K562 (cell line): ENCODE measurements around the gene AGMO. TPM values are rescaled to one million over a fixed set of nuclear protein-coding genes. Genes with fewer than 3 reads are reported as not detected.

Experiments
- ATAC-seq: fragments of 200-7000 bp; cut with Tn5 transposase; 3 replicates; pipeline ENCODE4 v1.9.1; 2020; ENCODE audit warnings: moderate library complexity
- BruUV-seq: library from RNA; stranded (reverse); fragments of 400-500 nt; replicated peaks from 2 replicates; lab custom pipeline; 2021; lab: Mats Ljungman, UMichigan
- CTCF ChIA-PET: fragments of 300-600 bp; formaldehyde crosslinking; extraction: SDS; loops from one replicate; lab custom pipeline; 2021; ENCODE audit warnings: low intra/inter-chr PET ratio; lab: Yijun Ruan, JAX
- POLR2A ChIA-PET: fragments of 300-600, 350-650 bp; sonication (Branson Sonifier 250); formaldehyde crosslinking; extraction: SDS; loops from one replicate; lab custom pipeline; 2021; ENCODE audit warnings: antibody characterized with exemption, inconsistent platforms; lab: Yijun Ruan, JAX
- DNase-seq, 4 experiments: peaks; one replicate each; pipeline versions ENCODE4 v3.0.0 to v3.0.0-alpha.2; 2011 to 2018; ENCODE audit warnings: low spot score in 3 of 4, mixed read lengths in 3 of 4; ENCODE audit errors: extremely low read depth in 1 of 4
- FAIRE-seq: peaks from 2 replicates; lab custom pipeline; 2011; peaks lifted over from hg19 to GRCh38; lab: Jason Lieb, UNC
- H2AFZ ChIP-seq: 2 replicates; pipeline ENCODE4 v1.6.0; 2011; ENCODE audit warnings: low read depth, low read length, control low read depth, inconsistent platforms
- H3K27ac ChIP-seq: fragments of 200-600 bp; 3 replicates; pipeline ENCODE4 v1.8.0; 2011; ENCODE audit warnings: low read depth, mild to moderate bottlenecking, control low read depth, inconsistent platforms, low read length, moderate library complexity, mixed read lengths; ENCODE audit errors: extremely low read depth
- H3K27me3 ChIP-seq, 2 experiments: fragments of 300-600 bp in 1 of 2; 2 replicates in 1 of 2; 3 replicates in 1 of 2; pipeline versions ENCODE4 v1.6.0 to v1.8.0; 2011; ENCODE audit warnings: inconsistent platforms in 2 of 2, low read length in 2 of 2, mild to moderate bottlenecking in 1 of 2, mixed read lengths in 1 of 2, moderate library complexity in 1 of 2; ENCODE audit not compliant: control insufficient read depth in 2 of 2, insufficient read depth in 2 of 2
- H3K36me3 ChIP-seq: fragments of 300-600 bp; 3 replicates; pipeline ENCODE4 v1.8.0; 2011; ENCODE audit warnings: mild to moderate bottlenecking, low read length, inconsistent platforms; ENCODE audit not compliant: control insufficient read depth, insufficient read depth
- H3K4me1 ChIP-seq, 2 experiments: fragments of 200-600 bp in 1 of 2; replicated peaks in 1 of 2; 2 replicates in 1 of 2; 3 replicates in 1 of 2; pipeline versions ENCODE4 v1.5.1 to v1.8.0; 2011; ENCODE audit warnings: inconsistent platforms in 2 of 2, low read length in 2 of 2, mild to moderate bottlenecking in 1 of 2, mixed read lengths in 1 of 2, moderate library complexity in 1 of 2; ENCODE audit not compliant: control insufficient read depth in 2 of 2, insufficient read depth in 2 of 2
- H3K4me2 ChIP-seq: 2 replicates; pipeline ENCODE4 v1.6.1; 2011; ENCODE audit warnings: low read length, control low read depth, inconsistent platforms, mixed read lengths; ENCODE audit not compliant: insufficient read depth
- H3K4me3 ChIP-seq: fragments of 200-600 bp; sonication (generic), shearing (Covaris generic); 2 replicates; pipeline ENCODE4 v1.5.1; 2016; ENCODE audit warnings: control low read depth, inconsistent platforms
- H3K79me2 ChIP-seq: fragments of 200-600 bp; 3 replicates; pipeline ENCODE4 v1.8.0; 2011; ENCODE audit warnings: low read length, inconsistent platforms; ENCODE audit not compliant: control insufficient read depth, insufficient read depth
- H3K9ac ChIP-seq, 2 experiments: 2 replicates each; pipeline versions ENCODE4 v1.6.0 to v1.6.1; 2011; ENCODE audit warnings: low read depth in 2 of 2, low read length in 2 of 2, control low read depth in 1 of 2, inconsistent platforms in 1 of 2, mild to moderate bottlenecking in 1 of 2, mixed read lengths in 1 of 2; ENCODE audit not compliant: insufficient read depth in 1 of 2
- H3K9me1 ChIP-seq: one replicate; pipeline ENCODE4 v1.6.0; 2011; ENCODE audit warnings: inconsistent platforms, mild to moderate bottlenecking, low read length, moderate library complexity; ENCODE audit not compliant: control insufficient read depth, insufficient read depth
- H3K9me3 ChIP-seq: replicated peaks from 2 replicates; pipeline ENCODE4 v1.5.1; 2011; ENCODE audit warnings: low read depth, low read length, inconsistent platforms; ENCODE audit not compliant: control insufficient read depth, insufficient read depth
- H4K20me1 ChIP-seq: replicated peaks from 2 replicates; pipeline ENCODE4 v1.6.1; 2011; ENCODE audit warnings: low read length, inconsistent platforms, mixed read lengths; ENCODE audit not compliant: control insufficient read depth, insufficient read depth
- ETV6 ChIP-seq, 3 experiments: fragments of 150-350 bp in 1 of 3; sonication (generic) in 1 of 3; formaldehyde crosslinking in 1 of 3; IDR thresholded peaks; 2 replicates each; pipeline versions ENCODE4 v1.6.1 to v1.8.0; 2014 to 2022; ENCODE audit warnings: borderline replicate concordance in 2 of 3, low read depth in 2 of 3, antibody characterized with exemption in 1 of 3, low read length in 1 of 3, mild to moderate bottlenecking in 1 of 3, missing genetic modification reagents in 1 of 3
- HIVEP1 ChIP-seq: fragments of 250-450 bp; sonication (Bioruptor Pico); IDR thresholded peaks from 2 replicates; pipeline ENCODE4 v1.4.0; 2020; ENCODE audit warnings: mild to moderate bottlenecking
- MECOM ChIP-seq: fragments of 250-450 bp; sonication (Bioruptor Pico); IDR thresholded peaks from 2 replicates; pipeline ENCODE4 v1.8.0; 2022; ENCODE audit warnings: inconsistent platforms
- RBM17 ChIP-seq: fragments of 200-400 bp; formaldehyde crosslinking; IDR thresholded peaks from 2 replicates; pipeline ENCODE4 v1.6.1; 2017; ENCODE audit warnings: low read depth, mild to moderate bottlenecking, low read length, borderline replicate concordance
- RNF2 ChIP-seq: sonication (generic); IDR thresholded peaks from 2 replicates; pipeline ENCODE4 v1.6.1; 2016
- TOE1 ChIP-seq, 2 experiments: fragments of 450-650 bp in 1 of 2; sonication (generic) in 1 of 2; formaldehyde crosslinking in 1 of 2; IDR thresholded peaks; 2 replicates each; pipeline versions ENCODE4 v1.7.1 to v1.8.0; 2016 to 2022; ENCODE audit warnings: borderline replicate concordance in 2 of 2, mild to moderate bottlenecking in 2 of 2, antibody characterized with exemption in 1 of 2, inconsistent platforms in 1 of 2, low read depth in 1 of 2, missing genetic modification reagents in 1 of 2, moderate library complexity in 1 of 2
- XRCC3 ChIP-seq: fragments of 450-650 bp; IDR thresholded peaks from 2 replicates; pipeline ENCODE4 v1.6.1; 2017; ENCODE audit warnings: mild to moderate bottlenecking, moderate library complexity
- XRCC4 ChIP-seq: IDR thresholded peaks from one replicate; pipeline ENCODE4 v1.6.1; 2011; ENCODE audit not compliant: insufficient read depth, insufficient read length; ENCODE audit errors: extremely low read depth
- ZNF280B ChIP-seq: fragments of 250-450 bp; sonication (Bioruptor Pico); IDR thresholded peaks from 2 replicates; pipeline ENCODE4 v1.5.1; 2021; ENCODE audit warnings: mild to moderate bottlenecking
- ZNF408 ChIP-seq: fragments of 250-450 bp; sonication (Bioruptor Pico); IDR thresholded peaks from 2 replicates; pipeline ENCODE4 v1.4.0; 2020; ENCODE audit warnings: low read depth, mild to moderate bottlenecking, moderate library complexity
- WGBS: fragments of 100-300 bp; shearing (Covaris generic); methylation state at CpG from one replicate; pipeline ENCODE4 v1.1.6; 2016; ENCODE audit warnings: low coverage, mixed read lengths; ENCODE audit not compliant: insufficient coverage; ENCODE audit errors: missing lambda C conversion rate; 5-methylcytosine and 5-hydroxymethylcytosine counted together
- in situ Hi-C: fragments of 300-500 bp; cut with MboI; formaldehyde crosslinking; loops from 4 replicates; pipeline ENCODE4 v1.15.0; 2018; ENCODE audit warnings: inconsistent platforms, mixed read lengths
- intact Hi-C: fragments of 100-400 bp; cut with micrococcal nuclease; formaldehyde crosslinking; loops from 2 replicates; pipeline ENCODE4 v1.14.2; 2022
- polyA plus RNA-seq, 8 experiments: library from polyadenylated mRNA; depleted of rRNA in 4 of 8; stranded (reverse) in 5 of 8; unstranded in 3 of 8; fragments of >200 nt; fragmentation: Nextera tagmentation in 2 of 8; fragmentation: Illumina TruSeq in 1 of 8; extraction: Ambion mirVana in 2 of 8; extraction: Trizol in 1 of 8; gene quantifications; 2 replicates each; pipeline versions ENCODE4 v1.2.1 to v1.2.3, GENCODE V29; 2011 to 2014; ENCODE audit warnings: inconsistent platforms in 1 of 8, missing spikeins in 1 of 8
- total RNA-seq, 7 experiments: library from RNA; depleted of rRNA in 6 of 7; stranded (reverse); fragments of >200 nt in 6 of 7; fragmentation: Illumina TruSeq in 2 of 7; extraction: Trizol in 2 of 7; gene quantifications; 2 replicates each; pipeline versions ENCODE4 v1.2.1 to v1.2.3, GENCODE V29; 2011 to 2021; ENCODE audit warnings: low replicate concordance in 1 of 7
- TF ChIP-seq, protein P1 (sequence below): fragments of 450-650 bp; formaldehyde crosslinking; IDR thresholded peaks from 2 replicates; pipeline ENCODE4 v1.4.0; 2020; ENCODE audit warnings: mild to moderate bottlenecking, mixed read lengths

Gene AGMO
- total and polyA plus RNA-seq, 9 of the 15 experiments (the other 6 are each of a cell fraction or from before 2014, with no cell fraction given): 0.30 to 1.4 (median 0.69) TPM; not detected in 1

- no peak overlapping the region for H3K4me2 ChIP-seq
- no peak for DNase-seq
- H4K20me1 ChIP-seq: no peaks in the 10 kb centered on the region
- in situ Hi-C loops: no loop called here
- no peaks in the 10 kb centered on the region for H3K79me2 ChIP-seq
- no peaks in the 10 kb centered on the region for H3K4me1 ChIP-seq
- H3K4me3 ChIP-seq: no peak overlapping the region
- ChIA-PET POLR2A (no interaction called here), CTCF (no interaction called here)
- no TSS peak for BruUV-seq
- 0% methylated on average over 3 of the region's 3 CpGs for WGBS
- no peak for FAIRE-seq
- H3K9me1 ChIP-seq: no peaks in the 10 kb centered on the region
- no peaks in the 10 kb centered on the region; the same call in 1 of the 2 replicates for H3K9me3 ChIP-seq
- intact Hi-C loops: no loop called here
- H2AFZ ChIP-seq: no peak overlapping the region
- no peak for ATAC-seq
- H3K9ac ChIP-seq: no peak overlapping the region
- H3K27ac ChIP-seq: no peak overlapping the region
- H3K36me3 ChIP-seq: no peaks in the 10 kb centered on the region
- TF ChIP-seq RNF2 (no peak), ZNF280B (CRISPR knock-in tag) (no peak), XRCC3 (no peak), MECOM (CRISPR knock-in tag) (no peak), XRCC4 (no peak), TOE1 (IDR thresholded peaks at IDR 0.05; ENCODE audit: borderline replicate concordance) (no peak), TOE1 (CRISPR knock-in tag; IDR thresholded peaks at IDR 0.05; ENCODE audit: borderline replicate concordance, low read depth) (no peak), ETV6 (IDR thresholded peaks at IDR 0.05; ENCODE audit: borderline replicate concordance in 1 of 2, low read depth in 2 of 2, low read length in 1 of 2) (no peak), ETV6 (CRISPR knock-in tag; IDR thresholded peaks at IDR 0.05; ENCODE audit: borderline replicate concordance) (no peak), RBM17 (no peak), HIVEP1 (CRISPR knock-in tag) (no peak), ZNF408 (CRISPR knock-in tag) (no peak)
- TF ChIP-seq, protein P1, sequence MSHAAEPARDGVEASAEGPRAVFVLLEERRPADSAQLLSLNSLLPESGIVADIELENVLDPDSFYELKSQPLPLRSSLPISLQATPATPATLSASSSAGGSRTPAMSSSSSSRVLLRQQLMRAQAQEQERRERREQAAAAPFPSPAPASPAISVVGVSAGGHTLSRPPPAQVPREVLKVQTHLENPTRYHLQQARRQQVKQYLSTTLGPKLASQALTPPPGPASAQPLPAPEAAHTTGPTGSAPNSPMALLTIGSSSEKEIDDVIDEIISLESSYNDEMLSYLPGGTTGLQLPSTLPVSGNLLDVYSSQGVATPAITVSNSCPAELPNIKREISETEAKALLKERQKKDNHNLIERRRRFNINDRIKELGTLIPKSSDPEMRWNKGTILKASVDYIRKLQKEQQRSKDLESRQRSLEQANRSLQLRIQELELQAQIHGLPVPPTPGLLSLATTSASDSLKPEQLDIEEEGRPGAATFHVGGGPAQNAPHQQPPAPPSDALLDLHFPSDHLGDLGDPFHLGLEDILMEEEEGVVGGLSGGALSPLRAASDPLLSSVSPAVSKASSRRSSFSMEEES (CRISPR knock-in tag): no peak
- no peaks in the 10 kb centered on the region for H3K27me3 ChIP-seq
Observed at GRCh38 chr7:15593382-15593781, 31.6 kb upstream of the AGMO start.
